Measurements from ENCODE around the gene TTC39C. TPM values are rescaled to one million over a fixed set of nuclear protein-coding genes. Genes with fewer than 3 reads are reported as not detected.
A peak's percentile ranks its signal among the peaks of the same experiment; 100 is the strongest.
"Not testable (repeated sequence)": the region's sequence is repeated elsewhere in the genome, so short reads cannot be mapped to it uniquely, and the experiment has no call there.

The TTC39C gene
- total RNA-seq, 1 donor from 2014 or later = 9.9 TPM

DNA sequence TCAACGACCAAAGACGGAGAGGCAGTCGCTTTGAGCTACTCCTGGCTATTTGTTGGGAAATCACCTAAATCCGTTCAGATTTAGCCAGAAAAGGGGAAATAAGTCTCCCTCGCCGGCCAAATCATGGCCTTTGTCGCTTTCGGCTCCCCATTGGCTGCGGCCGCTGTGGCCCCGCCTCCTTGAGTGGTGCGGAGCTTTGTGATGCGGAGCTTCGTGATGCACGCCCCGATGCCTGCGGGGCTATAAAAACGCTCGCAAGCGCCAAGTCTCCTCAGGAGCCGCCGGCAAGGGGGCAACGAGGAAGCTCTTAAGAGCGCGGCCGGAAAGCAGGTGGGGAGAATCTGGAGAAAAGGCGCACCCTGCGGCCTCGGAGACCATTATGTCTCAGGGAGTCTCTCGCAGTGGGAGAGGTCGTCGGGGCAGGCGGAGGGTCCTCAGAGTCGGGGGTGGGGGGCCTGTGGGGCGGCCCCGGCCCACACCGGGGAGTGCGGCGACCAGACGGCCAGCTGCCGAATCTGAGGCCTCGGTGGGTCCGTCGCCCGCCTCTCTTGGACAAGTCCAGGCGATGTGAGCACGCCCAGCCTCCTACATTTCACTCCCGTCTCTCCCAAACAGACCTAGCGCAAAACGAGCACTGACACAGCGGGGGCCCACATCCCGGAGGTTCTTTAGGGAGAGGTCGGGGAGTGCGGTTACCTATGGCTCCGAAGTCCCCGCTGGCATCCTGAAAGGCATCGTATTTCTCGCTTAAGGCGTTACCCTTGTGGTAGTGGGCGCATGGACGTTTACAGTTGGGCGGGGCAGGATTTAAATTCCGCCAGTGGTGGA, 124.4 kb downstream of the TTC39C start, which contains the start of gene CABYR:
Gene CABYR, plus strand, starts transcription at position 274 of the 828 bp plus-strand sequence. CDS start 4,053 bp downstream, outside the sequence.
- peaks cover 0 to 4% (median 0%) of the 10 kb centered on the region in 3 donors for H3K4me1 ChIP-seq (ENCODE audit: control insufficient read depth in 3 of 3, insufficient read depth in 3 of 3, low read length in 3 of 3)
- H3K9ac ChIP-seq (ENCODE audit: low read depth in 1 of 3, low read length in 3 of 3) = peak within 1 kb of the TSS in 1 of 3 donors; percentile 23
- no peak within 1 kb of the TSS for H3K27ac ChIP-seq (ENCODE audit: low read depth, low read length)
- peak within 1 kb of the TSS; percentile 61 to 74 (median 62) for H3K4me3 ChIP-seq (ENCODE audit: low read length in 3 of 3)
- peaks cover 0 to 6% (median 3%) of the 10 kb centered on the region in 3 donors for H3K27me3 ChIP-seq (ENCODE audit: control insufficient read depth in 3 of 3, insufficient read depth in 3 of 3, low read length in 3 of 3)
- H3K36me3 ChIP-seq (ENCODE audit: control insufficient read depth in 3 of 3, insufficient read depth in 3 of 3, low read length in 3 of 3) = no peaks in the 10 kb centered on the region
- H3K9me3 ChIP-seq (ENCODE audit: control insufficient read depth in 3 of 3, low read length in 3 of 3) = no peaks in the 10 kb centered on the region

DNA sequence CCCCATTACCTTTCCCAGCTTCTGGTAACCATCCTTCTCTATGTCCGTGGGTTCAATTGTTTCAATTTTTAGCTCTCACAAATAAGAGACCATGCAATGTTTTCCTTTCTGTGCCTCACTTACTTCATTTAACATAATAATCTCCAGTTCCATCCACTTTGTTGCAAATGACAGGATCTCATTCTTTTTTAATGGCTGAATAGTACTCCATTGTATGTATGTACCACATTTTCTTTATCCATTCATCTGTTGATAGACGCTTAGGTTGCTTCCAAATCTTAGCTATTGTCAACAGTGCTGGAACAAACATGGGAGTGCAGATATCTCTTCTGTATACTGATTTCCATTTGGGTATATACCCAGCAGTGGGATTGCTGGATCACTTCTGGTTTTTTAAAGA, 126.1 kb downstream of the TTC39C start:
- H3K27me3 ChIP-seq (ENCODE audit: control insufficient read depth in 3 of 3, insufficient read depth in 3 of 3, low read length in 3 of 3) = peaks cover 0 to 6% (median 3%) of the 10 kb centered on the region in 3 donors
- peaks cover 0 to 4% (median 0%) of the 10 kb centered on the region in 3 donors for H3K4me1 ChIP-seq (ENCODE audit: control insufficient read depth in 3 of 3, insufficient read depth in 3 of 3, low read length in 3 of 3)
- H3K9me3 ChIP-seq (ENCODE audit: control insufficient read depth in 3 of 3, low read length in 3 of 3) = no peaks in the 10 kb centered on the region
- no peaks in the 10 kb centered on the region for H3K36me3 ChIP-seq (ENCODE audit: control insufficient read depth in 3 of 3, insufficient read depth in 3 of 3, low read length in 3 of 3)
- H3K27ac ChIP-seq (ENCODE audit: low read depth, low read length) = no peak overlapping the region
- H3K4me3 ChIP-seq (ENCODE audit: low read length in 3 of 3) = no peak overlapping the region
- no peak overlapping the region for H3K9ac ChIP-seq (ENCODE audit: low read depth in 1 of 3, low read length in 3 of 3)

GRCh38 chr18:24142376-24142775, 127.8 kb downstream of the TTC39C start:
- no peaks in the 10 kb centered on the region for H3K36me3 ChIP-seq (ENCODE audit: control insufficient read depth in 3 of 3, insufficient read depth in 3 of 3, low read length in 3 of 3)
- peaks cover 0 to 6% (median 3%) of the 10 kb centered on the region in 3 donors for H3K27me3 ChIP-seq (ENCODE audit: control insufficient read depth in 3 of 3, insufficient read depth in 3 of 3, low read length in 3 of 3)
- H3K27ac ChIP-seq (ENCODE audit: low read depth, low read length) = no peak overlapping the region
- H3K9me3 ChIP-seq (ENCODE audit: control insufficient read depth in 3 of 3, low read length in 3 of 3) = no peaks in the 10 kb centered on the region
- H3K9ac ChIP-seq (ENCODE audit: low read depth in 1 of 3, low read length in 3 of 3) = no peak overlapping the region
- peaks cover 0 to 4% (median 0%) of the 10 kb centered on the region in 3 donors for H3K4me1 ChIP-seq (ENCODE audit: control insufficient read depth in 3 of 3, insufficient read depth in 3 of 3, low read length in 3 of 3)
- no peak overlapping the region for H3K4me3 ChIP-seq (ENCODE audit: low read length in 3 of 3)

GRCh38 chr18:24149591-24149990, 135.0 kb downstream of the TTC39C start:
- not testable (repeated sequence) for H3K9me3 ChIP-seq (ENCODE audit: control insufficient read depth in 3 of 3, low read length in 3 of 3); H3K4me1 ChIP-seq (ENCODE audit: control insufficient read depth in 3 of 3, insufficient read depth in 3 of 3, low read length in 3 of 3); H3K27me3 ChIP-seq (ENCODE audit: control insufficient read depth in 3 of 3, insufficient read depth in 3 of 3, low read length in 3 of 3); H3K27ac ChIP-seq (ENCODE audit: low read depth, low read length); H3K4me3 ChIP-seq (ENCODE audit: low read length in 3 of 3); H3K9ac ChIP-seq (ENCODE audit: low read depth in 1 of 3, low read length in 3 of 3); H3K36me3 ChIP-seq (ENCODE audit: control insufficient read depth in 3 of 3, insufficient read depth in 3 of 3, low read length in 3 of 3)

GRCh38 chr18:24153397-24153796, 138.8 kb downstream of the TTC39C start:
- H3K27ac ChIP-seq (ENCODE audit: low read depth, low read length) = no peak overlapping the region
- H3K4me3 ChIP-seq (ENCODE audit: low read length in 3 of 3) = no peak overlapping the region
- H3K9me3 ChIP-seq (ENCODE audit: control insufficient read depth in 3 of 3, low read length in 3 of 3) = no peaks in the 10 kb centered on the region
- H3K36me3 ChIP-seq (ENCODE audit: control insufficient read depth in 3 of 3, insufficient read depth in 3 of 3, low read length in 3 of 3) = peaks cover 9 to 15% (median 15%) of the 10 kb centered on the region in 3 donors
- no peaks in the 10 kb centered on the region for H3K27me3 ChIP-seq (ENCODE audit: control insufficient read depth in 3 of 3, insufficient read depth in 3 of 3, low read length in 3 of 3)
- H3K9ac ChIP-seq (ENCODE audit: low read depth in 1 of 3, low read length in 3 of 3) = no peak overlapping the region
- no peaks in the 10 kb centered on the region for H3K4me1 ChIP-seq (ENCODE audit: control insufficient read depth in 3 of 3, insufficient read depth in 3 of 3, low read length in 3 of 3)

GRCh38 chr18:24157855-24158254, 143.3 kb downstream of the TTC39C start:
- H3K36me3 ChIP-seq (ENCODE audit: control insufficient read depth in 3 of 3, insufficient read depth in 3 of 3, low read length in 3 of 3) = peaks cover 15 to 40% (median 29%) of the 10 kb centered on the region in 3 donors
- H3K27ac ChIP-seq (ENCODE audit: low read depth, low read length) = no peak overlapping the region

GRCh38 chr18:24160086-24160485, 145.5 kb downstream of the TTC39C start:
- Histone ChIP-seq H3K4me3 (ENCODE audit: low read length in 3 of 3) (no peak overlapping the region), H3K9me3 (ENCODE audit: control insufficient read depth in 3 of 3, low read length in 3 of 3) (no peaks in the 10 kb centered on the region), H3K27ac (ENCODE audit: low read depth, low read length) (no peak overlapping the region), H3K36me3 (ENCODE audit: control insufficient read depth in 3 of 3, insufficient read depth in 3 of 3, low read length in 3 of 3) (peaks cover 28 to 55% (median 41%) of the 10 kb centered on the region in 3 donors), H3K9ac (ENCODE audit: low read depth in 1 of 3, low read length in 3 of 3) (no peak overlapping the region), H3K27me3 (ENCODE audit: control insufficient read depth in 3 of 3, insufficient read depth in 3 of 3, low read length in 3 of 3) (no peaks in the 10 kb centered on the region), H3K4me1 (ENCODE audit: control insufficient read depth in 3 of 3, insufficient read depth in 3 of 3, low read length in 3 of 3) (no peaks in the 10 kb centered on the region)

More at GRCh38 chr18:24157855-24158254, 143.3 kb downstream of the TTC39C start:
- Histone ChIP-seq H3K9me3 (ENCODE audit: control insufficient read depth in 3 of 3, low read length in 3 of 3) (no peaks in the 10 kb centered on the region), H3K27me3 (ENCODE audit: control insufficient read depth in 3 of 3, insufficient read depth in 3 of 3, low read length in 3 of 3) (no peaks in the 10 kb centered on the region), H3K4me1 (ENCODE audit: control insufficient read depth in 3 of 3, insufficient read depth in 3 of 3, low read length in 3 of 3) (no peaks in the 10 kb centered on the region), H3K9ac (ENCODE audit: low read depth in 1 of 3, low read length in 3 of 3) (no peak overlapping the region), H3K4me3 (ENCODE audit: low read length in 3 of 3) (no peak overlapping the region)

DNA sequence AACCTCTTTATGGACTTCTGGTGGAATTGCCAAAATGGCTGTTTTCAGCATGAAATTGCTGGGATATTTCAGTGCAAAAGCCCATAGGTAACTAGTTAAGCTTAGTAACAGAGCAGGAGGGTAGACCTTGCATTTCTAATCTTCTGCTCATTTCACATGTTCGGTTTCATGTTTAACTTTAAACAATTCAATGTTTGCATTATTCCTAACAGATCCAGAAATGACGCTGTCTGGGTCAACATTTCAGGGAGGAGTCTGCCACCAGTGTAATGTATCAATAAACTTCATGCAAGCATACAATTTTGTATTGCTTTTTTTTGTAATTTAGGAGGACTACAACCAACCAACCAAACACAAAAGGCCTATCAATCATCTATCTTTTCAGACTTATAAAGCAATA, 146.8 kb downstream of the TTC39C start:
- H3K4me3 ChIP-seq (ENCODE audit: low read length in 3 of 3) = no peak overlapping the region

GRCh38 chr18:24168496-24168895, 153.9 kb downstream of the TTC39C start:
- Histone ChIP-seq H3K4me1 (ENCODE audit: control insufficient read depth in 3 of 3, insufficient read depth in 3 of 3, low read length in 3 of 3) (no peaks in the 10 kb centered on the region), H3K4me3 (ENCODE audit: low read length in 3 of 3) (no peak overlapping the region), H3K36me3 (ENCODE audit: control insufficient read depth in 3 of 3, insufficient read depth in 3 of 3, low read length in 3 of 3) (peaks cover 36 to 55% (median 53%) of the 10 kb centered on the region in 3 donors), H3K9ac (ENCODE audit: low read depth in 1 of 3, low read length in 3 of 3) (no peak overlapping the region), H3K27me3 (ENCODE audit: control insufficient read depth in 3 of 3, insufficient read depth in 3 of 3, low read length in 3 of 3) (no peaks in the 10 kb centered on the region), H3K9me3 (ENCODE audit: control insufficient read depth in 3 of 3, low read length in 3 of 3) (no peaks in the 10 kb centered on the region), H3K27ac (ENCODE audit: low read depth, low read length) (no peak overlapping the region)

More for the DNA sequence above, 146.8 kb downstream of the TTC39C start:
- H3K9ac ChIP-seq (ENCODE audit: low read depth in 1 of 3, low read length in 3 of 3) = no peak overlapping the region
- no peaks in the 10 kb centered on the region for H3K9me3 ChIP-seq (ENCODE audit: control insufficient read depth in 3 of 3, low read length in 3 of 3)
- no peak overlapping the region for H3K27ac ChIP-seq (ENCODE audit: low read depth, low read length)
- no peaks in the 10 kb centered on the region for H3K4me1 ChIP-seq (ENCODE audit: control insufficient read depth in 3 of 3, insufficient read depth in 3 of 3, low read length in 3 of 3)
- H3K27me3 ChIP-seq (ENCODE audit: control insufficient read depth in 3 of 3, insufficient read depth in 3 of 3, low read length in 3 of 3) = no peaks in the 10 kb centered on the region
- H3K36me3 ChIP-seq (ENCODE audit: control insufficient read depth in 3 of 3, insufficient read depth in 3 of 3, low read length in 3 of 3) = peaks cover 30 to 56% (median 45%) of the 10 kb centered on the region in 3 donors

DNA sequence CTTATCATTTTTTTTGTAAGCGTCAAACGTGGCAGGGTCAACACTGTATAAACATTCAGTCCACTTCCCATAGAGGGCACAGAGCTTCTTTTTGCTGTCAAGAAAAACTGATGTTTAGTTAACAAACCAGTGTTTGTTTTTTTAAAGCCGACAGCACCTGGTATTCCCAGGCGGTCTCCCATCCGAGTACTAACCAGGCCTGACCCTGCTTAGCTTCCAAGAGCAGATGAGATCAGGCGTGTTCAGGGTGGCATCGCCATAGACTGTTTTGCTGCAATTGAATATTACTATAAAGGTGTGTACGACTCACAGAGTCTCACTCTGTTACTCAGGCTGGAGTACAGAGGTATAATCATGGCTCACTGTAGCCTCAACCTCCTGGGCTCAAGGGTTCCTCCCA, 155.8 kb downstream of the TTC39C start:
- Histone ChIP-seq H3K4me1 (ENCODE audit: control insufficient read depth in 3 of 3, insufficient read depth in 3 of 3, low read length in 3 of 3) (no peaks in the 10 kb centered on the region), H3K4me3 (ENCODE audit: low read length in 3 of 3) (no peak overlapping the region), H3K27ac (ENCODE audit: low read depth, low read length) (no peak overlapping the region), H3K27me3 (ENCODE audit: control insufficient read depth in 3 of 3, insufficient read depth in 3 of 3, low read length in 3 of 3) (no peaks in the 10 kb centered on the region), H3K9me3 (ENCODE audit: control insufficient read depth in 3 of 3, low read length in 3 of 3) (no peaks in the 10 kb centered on the region), H3K36me3 (ENCODE audit: control insufficient read depth in 3 of 3, insufficient read depth in 3 of 3, low read length in 3 of 3) (peaks cover 27 to 49% (median 41%) of the 10 kb centered on the region in 3 donors), H3K9ac (ENCODE audit: low read depth in 1 of 3, low read length in 3 of 3) (no peak overlapping the region)
